B cell (primary cell): ENCODE data around the gene IL22RA1. TPM values are rescaled to one million over a fixed set of nuclear protein-coding genes. Genes with fewer than 3 reads are reported as not detected.

Source experiments
- ATAC-seq: fragments of 200-7000 bp; cut with Tn5 transposase; one replicate; pipeline ENCODE4 v1.10.0; 2021; ENCODE audit warnings: low read depth, mild to moderate bottlenecking, moderate number of reproducible peaks, moderate library complexity
- CTCF ChIA-PET: fragments of 350-600 bp; sonication (Branson Sonifier 250); formaldehyde crosslinking; loops from one replicate; lab custom pipeline; 2021; ENCODE audit warnings: antibody characterized with exemption, inconsistent platforms; lab: Charles Lee
- POLR2A ChIA-PET: fragments of 350-600 bp; sonication (Branson Sonifier 250); formaldehyde crosslinking; loops from one replicate; lab custom pipeline; 2021; ENCODE audit warnings: antibody characterized with exemption; lab: Charles Lee
- DNase-seq: peaks from one replicate; pipeline ENCODE4 v3.0.0; 2013
- H2AFZ ChIP-seq: 2 replicates; pipeline ENCODE4 v1.6.1; 2012; ENCODE audit warnings: mild to moderate bottlenecking, low read depth, low read length; ENCODE audit not compliant: insufficient read depth, poor library complexity, severe bottlenecking
- H3K27ac ChIP-seq, 2 donors: 1 replicate in 1 of 2; 2 replicates in 1 of 2; pipeline ENCODE4 v1.5.1; 2012 to 2013; ENCODE audit warnings: low read length in 2 of 2, mild to moderate bottlenecking in 2 of 2, moderate library complexity in 1 of 2
- H3K27me3 ChIP-seq, 4 experiments: fragments of 200-600 bp in 1 of 4; sonication (generic) in 1 of 4; replicated peaks in 1 of 4; 1 replicate in 2 of 4; 2 replicates in 2 of 4; pipeline versions ENCODE4 v1.6.1 to v1.7.0; 2013 to 2016; ENCODE audit warnings: low read length in 3 of 4, mild to moderate bottlenecking in 2 of 4, mixed read lengths in 1 of 4, moderate library complexity in 1 of 4; ENCODE audit not compliant: insufficient read depth in 4 of 4, control insufficient read depth in 3 of 4; ENCODE audit errors: control extremely low read depth in 1 of 4
- H3K36me3 ChIP-seq, 2 experiments: replicated peaks in 1 of 2; 1 replicate in 1 of 2; 2 replicates in 1 of 2; pipeline versions ENCODE4 v1.6.1 to v1.7.1; 2013; ENCODE audit warnings: low read length in 1 of 2; ENCODE audit not compliant: insufficient read depth in 2 of 2, control insufficient read depth in 1 of 2; ENCODE audit errors: control extremely low read depth in 1 of 2, extremely low read depth in 1 of 2
- H3K4me1 ChIP-seq, 2 donors: fragments of 200-600 bp in 1 of 2; sonication (generic) in 1 of 2; 1 replicate in 1 of 2; 2 replicates in 1 of 2; pipeline versions ENCODE4 v1.5.1 to v1.6.1; 2013 to 2017; ENCODE audit warnings: low read length in 2 of 2; ENCODE audit not compliant: control insufficient read depth in 2 of 2, insufficient read depth in 2 of 2
- H3K4me2 ChIP-seq: replicated peaks from 2 replicates; pipeline ENCODE3; 2012; ENCODE audit warnings: mild to moderate bottlenecking, low read depth, low read length; ENCODE audit not compliant: poor library complexity, severe bottlenecking
- H3K4me3 ChIP-seq, 5 experiments: fragments of 200-600 bp in 1 of 5; sonication (generic) in 1 of 5; 1 replicate in 3 of 5; 2 replicates in 2 of 5; pipeline versions ENCODE4 v1.5.1 to v1.7.0; 2011 to 2016; ENCODE audit warnings: low read length in 4 of 5, mild to moderate bottlenecking in 4 of 5, low read depth in 2 of 5, control low read depth in 1 of 5, moderate library complexity in 1 of 5; ENCODE audit not compliant: insufficient read depth in 1 of 5; ENCODE audit errors: control extremely low read depth in 1 of 5, extremely low read depth in 1 of 5
- H3K79me2 ChIP-seq: fragments of 200-600 bp; sonication (generic); one replicate; pipeline ENCODE4 v1.6.0; 2016; ENCODE audit warnings: low read length; ENCODE audit not compliant: control insufficient read depth, insufficient read depth
- H3K9ac ChIP-seq: fragments of 200-600 bp; sonication (generic); 2 replicates; pipeline ENCODE4 v1.6.1; 2017; ENCODE audit warnings: mild to moderate bottlenecking, low read length, moderate library complexity
- H3K9me3 ChIP-seq, 3 donors: one replicate each; pipeline versions ENCODE4 v1.6.1 to v1.7.1; 2013; ENCODE audit warnings: low read length in 2 of 3; ENCODE audit not compliant: control insufficient read depth in 2 of 3, insufficient read depth in 1 of 3; ENCODE audit errors: control extremely low read depth in 1 of 3
- H4K20me1 ChIP-seq: 2 replicates; pipeline ENCODE4 v1.6.0; 2012; ENCODE audit warnings: mild to moderate bottlenecking, low read length; ENCODE audit not compliant: insufficient read depth, control insufficient read depth, poor library complexity, severe bottlenecking
- H3K27ac Mint-ChIP-seq: one replicate; pipeline ENCODE4 v1.8.0; 2021; ENCODE audit warnings: mixed read lengths
- H3K27me3 Mint-ChIP-seq: one replicate; pipeline ENCODE4 v1.8.0; 2021; ENCODE audit warnings: mixed read lengths
- H3K4me1 Mint-ChIP-seq: one replicate; pipeline ENCODE4 v1.8.0; 2021; ENCODE audit warnings: mixed read lengths
- H3K4me3 Mint-ChIP-seq: one replicate; pipeline ENCODE4 v1.8.0; 2021; ENCODE audit warnings: mixed read lengths
- H3K9me3 Mint-ChIP-seq: one replicate; pipeline ENCODE4 v1.8.0; 2022; ENCODE audit warnings: mixed read lengths; ENCODE audit not compliant: insufficient read depth
- CTCF ChIP-seq: fragments of 200-600 bp; IDR thresholded peaks from one replicate; pipeline ENCODE4 v1.8.0; 2022; ENCODE audit warnings: antibody characterized with exemption, mild to moderate bottlenecking
- EZH2 ChIP-seq: IDR thresholded peaks from 2 replicates; pipeline ENCODE4 v1.6.1; 2012; ENCODE audit warnings: borderline replicate concordance, low read depth, mild to moderate bottlenecking, moderate library complexity, low read length; ENCODE audit not compliant: insufficient read depth, poor library complexity, severe bottlenecking
- WGBS: methylation state at CpG from one replicate; pipeline ENCODE4 v1.1.5; 2013; ENCODE audit warnings: missing lambda C conversion rate; ENCODE audit not compliant: insufficient coverage; 5-methylcytosine and 5-hydroxymethylcytosine counted together
- intact Hi-C: fragments of 100-400 bp; cut with micrococcal nuclease; formaldehyde crosslinking; loops from one replicate; pipeline ENCODE4 v1.10.0; 2022
- polyA plus RNA-seq: library from polyadenylated mRNA; depleted of rRNA; stranded (reverse); fragments of >200 nt; gene quantifications from 2 replicates; pipeline ENCODE4 v1.2.3, GENCODE V29; 2012
- total RNA-seq, 2 donors: library from RNA; stranded (reverse); fragments of 120-200 nt in 1 of 2; gene quantifications; 1 replicate in 1 of 2; 2 replicates in 1 of 2; pipeline versions ENCODE4 v1.2.3 to v1.2.4, GENCODE V29; 2013 to 2022

IL22RA1 gene
- total and polyA plus RNA-seq, 2 donors (not counting 1 experiment from before 2014, with no cell fraction given), result 0.10 TPM

DNA sequence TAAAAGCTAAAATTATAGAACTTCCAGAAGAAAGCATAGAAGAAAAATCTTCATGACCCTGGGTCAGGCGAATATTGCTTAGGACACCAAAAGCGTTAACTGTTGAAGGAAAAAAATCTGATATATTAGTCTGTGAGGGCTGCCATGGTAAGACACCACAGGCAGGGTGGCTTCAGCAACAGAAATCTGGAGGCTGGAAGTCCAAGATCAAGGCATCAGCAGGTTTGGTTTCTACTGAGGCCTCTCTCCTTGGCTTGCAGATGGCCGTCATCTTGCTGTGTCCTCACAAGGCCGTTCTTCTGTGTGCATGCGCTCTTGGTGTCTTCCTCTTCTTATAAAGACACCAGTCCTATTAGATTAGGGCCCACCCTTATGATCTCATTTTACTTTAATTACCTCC is 29.7 kb upstream of the IL22RA1 start:
- no peak for DNase-seq
- H3K27ac Mint-ChIP-seq, result no peak overlapping the region
- peaks cover 34% of the 10 kb centered on the region for H3K4me1 Mint-ChIP-seq
- Histone ChIP-seq H3K9me3 (peaks cover 0 to 5% (median 3%) of the 10 kb centered on the region in 3 donors), H3K4me2 (no peak overlapping the region), H2AFZ (no peak overlapping the region), H3K36me3 (peaks cover 4 to 50% of the 10 kb centered on the region in 2 experiments), H3K27me3 (no peaks in the 10 kb centered on the region), H3K4me1 (peaks cover 0 to 5% of the 10 kb centered on the region in 2 donors), H3K4me3 (no peak overlapping the region), H3K9ac (no peak overlapping the region), H3K27ac (no peak overlapping the region), H4K20me1 (peaks cover 33% of the 10 kb centered on the region), H3K79me2 (peaks cover 70% of the 10 kb centered on the region)
- TF ChIP-seq EZH2 (no peak), CTCF (no peak)
- 97% methylated on average over 5 of the region's 5 CpGs for WGBS
- no peaks in the 10 kb centered on the region for H3K9me3 Mint-ChIP-seq
- H3K27me3 Mint-ChIP-seq, result no peaks in the 10 kb centered on the region
- ATAC-seq, result no peak
- no peak overlapping the region for H3K4me3 Mint-ChIP-seq
- ChIA-PET POLR2A (no interaction called here), CTCF (interaction anchor here (0.7 to 2.8 kb wide), 6 partner anchors 12 to 220 kb away, joined by 3 to 9 read pairs (median 5); no protein-coding TSS in a partner anchor)
- intact Hi-C loops, result no loop called here

- no peak overlapping the region for H3K27ac ChIP-seq
- TF ChIP-seq CTCF (no peak), EZH2 (no peak)
- H3K4me1 Mint-ChIP-seq, result peaks cover 11% of the 10 kb centered on the region
- ChIA-PET CTCF (interaction anchor here (0.5 kb wide), 1 partner anchor 19 kb away, joined by 3 read pairs; no protein-coding TSS in a partner anchor), POLR2A (no interaction called here)
- no peak overlapping the region for H3K4me3 Mint-ChIP-seq
- H3K27ac Mint-ChIP-seq, result no peak overlapping the region
- H3K9ac ChIP-seq, result no peak overlapping the region
- WGBS, result 100% methylated on average over 12 of the region's 12 CpGs
- no peaks in the 10 kb centered on the region for H3K27me3 ChIP-seq
- peaks cover 21% of the 10 kb centered on the region for H4K20me1 ChIP-seq
- no peak for ATAC-seq
- no peak overlapping the region for H3K4me3 ChIP-seq
- peaks cover 0 to 5% (median 0%) of the 10 kb centered on the region in 3 donors for H3K9me3 ChIP-seq
- H3K4me2 ChIP-seq, result no peak overlapping the region
- DNase-seq, result no peak
- H3K9me3 Mint-ChIP-seq, result no peaks in the 10 kb centered on the region
- no peak overlapping the region for H2AFZ ChIP-seq
- H3K4me1 ChIP-seq, result no peaks in the 10 kb centered on the region
- intact Hi-C loops, result no loop called here
- H3K79me2 ChIP-seq, result peaks cover 41% of the 10 kb centered on the region
- no peaks in the 10 kb centered on the region for H3K27me3 Mint-ChIP-seq
- peaks cover 10 to 65% of the 10 kb centered on the region in 2 experiments for H3K36me3 ChIP-seq
Measured at GRCh38 chr1:24169286-24169685, 26.3 kb upstream of the IL22RA1 start.
